ENCODE measurements around the gene OR1S2. TPM values are rescaled to one million over a fixed set of nuclear protein-coding genes. Genes with fewer than 3 reads are reported as not detected.

Gene OR1S2, protein sequence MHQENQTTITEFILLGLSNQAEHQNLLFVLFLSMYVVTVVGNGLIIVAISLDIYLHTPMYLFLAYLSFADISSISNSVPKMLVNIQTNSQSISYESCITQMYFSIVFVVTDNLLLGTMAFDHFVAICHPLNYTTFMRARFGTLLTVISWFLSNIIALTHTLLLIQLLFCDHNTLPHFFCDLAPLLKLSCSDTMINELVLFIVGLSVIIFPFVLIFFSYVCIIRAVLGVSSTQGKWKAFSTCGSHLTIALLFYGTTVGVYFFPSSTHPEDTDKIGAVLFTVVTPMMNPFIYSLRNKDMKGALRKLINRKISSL
- not detected in 2 replicates for total RNA-seq (2021)
- not detected for Bru-seq, nascent RNA
- not detected for BruChase-seq, experiment 1, labeled RNA remaining after a 2-hour chase
- BruChase-seq, experiment 2, labeled RNA remaining after a 6-hour chase: not detected
- long read RNA-seq: 0 reads

DNA sequence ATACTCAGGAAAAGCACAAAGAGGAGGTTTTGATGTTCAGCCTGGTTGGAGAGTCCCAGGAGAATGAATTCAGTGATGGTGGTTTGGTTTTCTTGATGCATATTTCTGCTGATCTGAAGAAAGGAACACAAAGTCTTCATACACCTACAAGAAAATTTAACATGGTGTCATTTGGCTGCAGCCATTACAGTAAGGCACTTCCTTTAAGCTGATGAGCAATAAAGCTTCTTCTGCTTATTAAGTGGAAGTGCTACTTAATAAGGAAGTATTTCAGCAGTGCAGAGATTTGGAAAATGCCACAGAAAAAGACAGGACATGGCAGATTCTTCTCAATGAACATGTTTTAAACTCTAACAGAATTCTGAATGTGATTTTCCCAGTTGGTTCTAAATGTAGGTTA lies at the start of gene OR1S2:
Gene OR1S2 (minus strand): TSS at position 101 of the 400 bp plus-strand sequence. CDS start 0 bp downstream, at position 101.
- CTCF ChIA-PET: no interaction called here
- POLR2A ChIA-PET (ENCODE audit: low non-redundant PET): no interaction called here
- H3K27ac ChIP-seq (ENCODE audit: low read depth, low read length, poor library complexity, severe bottlenecking): no peak within 1 kb of the TSS

DNA sequence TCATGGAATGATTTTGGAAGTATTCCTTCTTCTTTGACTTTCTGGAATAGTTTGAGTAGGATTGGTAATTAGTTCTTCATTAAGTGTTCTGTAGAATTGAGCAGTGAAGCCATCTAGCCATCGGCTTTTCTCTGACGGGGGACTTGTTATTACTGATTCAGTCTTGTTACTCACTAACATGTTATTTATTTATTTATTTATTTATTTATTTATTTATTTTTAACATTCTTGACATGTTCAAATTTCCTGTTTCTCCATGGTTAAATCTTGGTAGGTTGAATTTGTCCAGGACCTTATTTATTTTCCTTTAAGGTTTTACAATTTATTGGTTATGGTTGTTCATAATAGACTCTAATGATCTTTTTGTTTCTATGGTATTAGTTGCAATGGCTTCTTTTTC lies 40.0 kb upstream of the OR1S2 start:
- no peak for DNase-seq (ENCODE audit: low spot score)
- H3K4me1 ChIP-seq (ENCODE audit: insufficient read depth, low read length, poor library complexity, severe bottlenecking): no peaks in the 10 kb centered on the region
- H3K27ac ChIP-seq (ENCODE audit: low read depth, low read length, poor library complexity, severe bottlenecking): no peak overlapping the region
- no peaks in the 10 kb centered on the region for H3K36me3 ChIP-seq (ENCODE audit: insufficient read depth, low read length, poor library complexity, severe bottlenecking)
- no peaks in the 10 kb centered on the region for H3K27me3 ChIP-seq (replicated peaks; ENCODE audit: insufficient read depth, low read depth, low read length, poor library complexity)
- H3K4me3 ChIP-seq (ENCODE audit: low read depth, low read length, poor library complexity, severe bottlenecking): no peak overlapping the region
- ChIA-PET POLR2A (ENCODE audit: low non-redundant PET) (no interaction called here), CTCF (no interaction called here)
- BruUV-seq (replicated peaks): no TSS peak
- TF ChIP-seq EZH2 (IDR thresholded peaks at IDR 0.05; ENCODE audit: borderline replicate concordance, low read depth, low read length, poor library complexity, severe bottlenecking): no peak
- TF ChIP-seq, protein P1, sequence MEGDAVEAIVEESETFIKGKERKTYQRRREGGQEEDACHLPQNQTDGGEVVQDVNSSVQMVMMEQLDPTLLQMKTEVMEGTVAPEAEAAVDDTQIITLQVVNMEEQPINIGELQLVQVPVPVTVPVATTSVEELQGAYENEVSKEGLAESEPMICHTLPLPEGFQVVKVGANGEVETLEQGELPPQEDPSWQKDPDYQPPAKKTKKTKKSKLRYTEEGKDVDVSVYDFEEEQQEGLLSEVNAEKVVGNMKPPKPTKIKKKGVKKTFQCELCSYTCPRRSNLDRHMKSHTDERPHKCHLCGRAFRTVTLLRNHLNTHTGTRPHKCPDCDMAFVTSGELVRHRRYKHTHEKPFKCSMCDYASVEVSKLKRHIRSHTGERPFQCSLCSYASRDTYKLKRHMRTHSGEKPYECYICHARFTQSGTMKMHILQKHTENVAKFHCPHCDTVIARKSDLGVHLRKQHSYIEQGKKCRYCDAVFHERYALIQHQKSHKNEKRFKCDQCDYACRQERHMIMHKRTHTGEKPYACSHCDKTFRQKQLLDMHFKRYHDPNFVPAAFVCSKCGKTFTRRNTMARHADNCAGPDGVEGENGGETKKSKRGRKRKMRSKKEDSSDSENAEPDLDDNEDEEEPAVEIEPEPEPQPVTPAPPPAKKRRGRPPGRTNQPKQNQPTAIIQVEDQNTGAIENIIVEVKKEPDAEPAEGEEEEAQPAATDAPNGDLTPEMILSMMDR (conservative IDR thresholded peaks at IDR 0.05; ENCODE audit: low read depth, low read length): no peak
- H3K9me3 ChIP-seq (ENCODE audit: low read depth, low read length, poor library complexity, severe bottlenecking): no peaks in the 10 kb centered on the region
- intact Hi-C loops (cut with micrococcal nuclease; ENCODE audit: unreplicated experiment): no loop called here

More for the DNA sequence above, at the start of gene OR1S2:
- BruUV-seq (replicated peaks): no TSS peak
- H3K4me3 ChIP-seq (ENCODE audit: low read depth, low read length, poor library complexity, severe bottlenecking): no peak within 1 kb of the TSS
- no peaks in the 10 kb centered on the region for H3K9me3 ChIP-seq (ENCODE audit: low read depth, low read length, poor library complexity, severe bottlenecking)
- intact Hi-C loops (cut with micrococcal nuclease; ENCODE audit: unreplicated experiment): no loop called here
- no peaks in the 10 kb centered on the region for H3K36me3 ChIP-seq (ENCODE audit: insufficient read depth, low read length, poor library complexity, severe bottlenecking)
- peaks cover 9% of the 10 kb centered on the region for H3K27me3 ChIP-seq (replicated peaks; ENCODE audit: insufficient read depth, low read depth, low read length, poor library complexity)
- no peak for DNase-seq (ENCODE audit: low spot score)
- H3K4me1 ChIP-seq (ENCODE audit: insufficient read depth, low read length, poor library complexity, severe bottlenecking): no peaks in the 10 kb centered on the region
- TF ChIP-seq EZH2 (IDR thresholded peaks at IDR 0.05; ENCODE audit: borderline replicate concordance, low read depth, low read length, poor library complexity, severe bottlenecking): no peak

DNA sequence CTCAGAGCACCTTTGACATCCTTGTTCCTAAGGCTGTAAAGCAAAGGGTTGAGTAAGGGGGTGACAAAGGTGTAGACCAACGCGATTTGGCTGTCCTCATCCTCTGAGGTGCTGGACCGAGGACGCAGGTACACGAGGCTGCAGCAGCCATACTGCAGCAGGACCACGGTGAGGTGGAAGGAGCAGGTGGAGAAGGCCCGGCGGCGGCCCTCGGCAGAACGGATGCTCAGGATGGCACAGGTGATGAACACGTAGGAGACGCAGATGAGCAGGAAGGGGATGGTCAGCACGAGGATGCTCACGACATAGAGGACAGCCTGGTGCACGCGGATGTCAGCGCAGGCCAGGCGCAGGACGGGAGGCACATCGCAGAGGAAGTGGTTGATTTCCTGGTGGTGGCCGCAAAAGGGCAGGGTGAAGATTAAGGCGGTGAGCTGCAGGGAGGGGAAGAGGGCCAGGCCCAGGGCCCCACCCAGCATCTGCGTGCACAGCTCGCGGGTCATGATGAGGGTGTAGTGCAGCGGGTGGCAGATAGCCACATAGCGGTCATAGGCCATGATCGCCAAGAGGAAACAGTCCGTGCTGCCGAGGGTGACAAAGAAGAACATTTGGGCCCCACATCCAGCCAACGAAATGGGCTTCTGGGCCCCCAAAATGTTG lies 24.1 kb upstream of the OR1S2 start:
- DNase-seq (ENCODE audit: low spot score): no peak
- POLR2A ChIA-PET (ENCODE audit: low non-redundant PET): no interaction called here
- no peaks in the 10 kb centered on the region for H3K9me3 ChIP-seq (ENCODE audit: low read depth, low read length, poor library complexity, severe bottlenecking)
- TF ChIP-seq, protein P1 (conservative IDR thresholded peaks at IDR 0.05; ENCODE audit: low read depth, low read length): no peak
- no peak for TF ChIP-seq EZH2 (IDR thresholded peaks at IDR 0.05; ENCODE audit: borderline replicate concordance, low read depth, low read length, poor library complexity, severe bottlenecking)
- no TSS peak for BruUV-seq (replicated peaks)
- intact Hi-C loops (cut with micrococcal nuclease; ENCODE audit: unreplicated experiment): no loop called here
- no peaks in the 10 kb centered on the region for H3K4me1 ChIP-seq (ENCODE audit: insufficient read depth, low read length, poor library complexity, severe bottlenecking)
- no peak overlapping the region for H3K4me3 ChIP-seq (ENCODE audit: low read depth, low read length, poor library complexity, severe bottlenecking)
- H3K36me3 ChIP-seq (ENCODE audit: insufficient read depth, low read length, poor library complexity, severe bottlenecking): no peaks in the 10 kb centered on the region
- H3K27ac ChIP-seq (ENCODE audit: low read depth, low read length, poor library complexity, severe bottlenecking): no peak overlapping the region
- H3K27me3 ChIP-seq (replicated peaks; ENCODE audit: insufficient read depth, low read depth, low read length, poor library complexity): no peaks in the 10 kb centered on the region
- CTCF ChIA-PET: no interaction called here
